Activated B cell treated with CpG ODN at 0.5 μM for 24 hours (primary cell): Measurements from ENCODE around the gene ABHD16A. TPM values are rescaled to one million over a fixed set of nuclear protein-coding genes. Genes with fewer than 3 reads are reported as not detected.
A peak's percentile ranks its signal among the peaks of the same experiment; 100 is the strongest.

Source experiments
- ATAC-seq: fragments of 200-7000 bp; cut with Tn5 transposase; one replicate; pipeline ENCODE4 v1.10.0; 2021; ENCODE audit warnings: low read depth, mild to moderate bottlenecking, moderate library complexity
- CTCF ChIA-PET: fragments of 350-600 bp; sonication (Branson Sonifier 250); formaldehyde crosslinking; loops from one replicate; lab custom pipeline; 2021; ENCODE audit warnings: antibody characterized with exemption; lab: Charles Lee
- POLR2A ChIA-PET: fragments of 350-600 bp; sonication (Branson Sonifier 250); formaldehyde crosslinking; loops from one replicate; lab custom pipeline; 2021; ENCODE audit warnings: antibody characterized with exemption; lab: Charles Lee
- DNase-seq: peaks from one replicate; pipeline ENCODE4 v3.0.0; 2022
- H3K27ac Mint-ChIP-seq: one replicate; pipeline ENCODE4 v1.8.0; 2020; ENCODE audit warnings: mixed read lengths
- H3K27me3 Mint-ChIP-seq: one replicate; pipeline ENCODE4 v1.8.0; 2021; ENCODE audit warnings: mixed read lengths
- H3K36me3 Mint-ChIP-seq: one replicate; pipeline ENCODE4 v1.8.0; 2021; ENCODE audit warnings: low read depth, mixed read lengths
- H3K4me1 Mint-ChIP-seq: one replicate; pipeline ENCODE4 v1.8.0; 2021; ENCODE audit warnings: mixed read lengths
- H3K4me3 Mint-ChIP-seq: one replicate; pipeline ENCODE4 v1.8.0; 2020; ENCODE audit warnings: mild to moderate bottlenecking, mixed read lengths
- H3K9me3 Mint-ChIP-seq: one replicate; pipeline ENCODE4 v1.8.0; 2020; ENCODE audit warnings: mixed read lengths
- intact Hi-C: fragments of 100-400 bp; cut with micrococcal nuclease; formaldehyde crosslinking; loops from one replicate; pipeline ENCODE4 v1.15.1; 2024
- total RNA-seq: library from RNA; stranded (reverse); gene quantifications from 2 replicates; pipeline ENCODE4 v1.2.3, GENCODE V29; 2022
- TF ChIP-seq, protein P1 (sequence below): fragments of 200-600 bp; IDR thresholded peaks from one replicate; pipeline ENCODE4 v1.8.0; 2022; ENCODE audit warnings: antibody characterized with exemption, mild to moderate bottlenecking

Gene ABHD16A
- total RNA-seq, 1 donor from 2014 or later: 59.1 TPM

- Mint-ChIP-seq H3K4me3 (no peak within 1 kb of the TSS), H3K4me1 (peaks cover 12% of the 10 kb centered on the region), H3K27me3 (no peaks in the 10 kb centered on the region), H3K9me3 (no peaks in the 10 kb centered on the region), H3K36me3 (no peaks in the 10 kb centered on the region), H3K27ac (no peak within 1 kb of the TSS)
- ChIA-PET CTCF (no interaction called here), POLR2A (interaction anchor here (0.6 to 1.3 kb wide), 5 partner anchors 12 to 147 kb away, joined by 3 to 4 read pairs (median 4); partner anchors contain the start of gene ABHD16A)
- TF ChIP-seq, protein P1, sequence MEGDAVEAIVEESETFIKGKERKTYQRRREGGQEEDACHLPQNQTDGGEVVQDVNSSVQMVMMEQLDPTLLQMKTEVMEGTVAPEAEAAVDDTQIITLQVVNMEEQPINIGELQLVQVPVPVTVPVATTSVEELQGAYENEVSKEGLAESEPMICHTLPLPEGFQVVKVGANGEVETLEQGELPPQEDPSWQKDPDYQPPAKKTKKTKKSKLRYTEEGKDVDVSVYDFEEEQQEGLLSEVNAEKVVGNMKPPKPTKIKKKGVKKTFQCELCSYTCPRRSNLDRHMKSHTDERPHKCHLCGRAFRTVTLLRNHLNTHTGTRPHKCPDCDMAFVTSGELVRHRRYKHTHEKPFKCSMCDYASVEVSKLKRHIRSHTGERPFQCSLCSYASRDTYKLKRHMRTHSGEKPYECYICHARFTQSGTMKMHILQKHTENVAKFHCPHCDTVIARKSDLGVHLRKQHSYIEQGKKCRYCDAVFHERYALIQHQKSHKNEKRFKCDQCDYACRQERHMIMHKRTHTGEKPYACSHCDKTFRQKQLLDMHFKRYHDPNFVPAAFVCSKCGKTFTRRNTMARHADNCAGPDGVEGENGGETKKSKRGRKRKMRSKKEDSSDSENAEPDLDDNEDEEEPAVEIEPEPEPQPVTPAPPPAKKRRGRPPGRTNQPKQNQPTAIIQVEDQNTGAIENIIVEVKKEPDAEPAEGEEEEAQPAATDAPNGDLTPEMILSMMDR: no peak
- intact Hi-C loops: no loop called here
- DNase-seq (no peak), ATAC-seq (no peak)
Observed at GRCh38 chr6:31715022-31715958, 12.2 kb upstream of the ABHD16A start, which contains the start of gene LY6G6D. LY6G6D (plus strand) TSS chr6:31715348; CDS start chr6:31715356, 8 bp downstream.

GRCh38 chr6:31713991-31714684 is 11.0 kb upstream of the ABHD16A start:
- DNase-seq (no peak), ATAC-seq (no peak)
- ChIA-PET CTCF (no interaction called here), POLR2A (interaction anchor here (1.0 to 1.3 kb wide), 2 partner anchors 11 kb away, joined by 3 read pairs; partner anchors contain the start of gene ABHD16A)
- Mint-ChIP-seq H3K9me3 (no peaks in the 10 kb centered on the region), H3K36me3 (no peaks in the 10 kb centered on the region), H3K4me1 (peaks cover 12% of the 10 kb centered on the region), H3K27ac (no peak overlapping the region), H3K4me3 (no peak overlapping the region), H3K27me3 (no peaks in the 10 kb centered on the region)
- TF ChIP-seq, protein P1: no peak
- intact Hi-C loops: no loop called here

GRCh38 chr6:31713465-31713864 is 10.3 kb upstream of the ABHD16A start:
- DNase-seq: no peak

DNA sequence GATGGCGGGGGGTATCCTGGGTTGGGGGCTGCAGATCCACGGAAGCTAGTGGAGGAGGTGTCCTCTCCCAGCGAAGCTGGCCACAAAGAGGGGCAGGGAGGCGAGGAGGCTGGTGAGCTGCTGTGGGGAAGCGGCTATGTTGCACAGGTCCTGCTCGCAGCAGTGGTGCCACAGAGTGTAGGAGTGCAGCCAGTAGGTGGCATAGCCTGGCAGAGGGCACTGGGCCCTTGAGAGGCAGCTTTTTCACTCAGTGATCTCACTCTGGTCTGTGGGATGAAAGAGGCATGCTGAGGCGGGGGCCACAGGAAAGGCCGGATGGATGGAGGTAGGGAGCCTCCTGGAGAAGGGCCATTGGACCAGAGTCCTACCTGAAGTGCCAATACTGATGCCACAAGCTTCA is 9.2 kb upstream of the ABHD16A start:
- Mint-ChIP-seq H3K27ac (no peak overlapping the region), H3K9me3 (no peaks in the 10 kb centered on the region), H3K27me3 (no peaks in the 10 kb centered on the region), H3K4me3 (no peak overlapping the region), H3K4me1 (peaks cover 12% of the 10 kb centered on the region), H3K36me3 (no peaks in the 10 kb centered on the region)
- intact Hi-C loops: no loop called here
- TF ChIP-seq, protein P1: no peak
- DNase-seq (no peak), ATAC-seq (peak; percentile 90)
- ChIA-PET POLR2A (interaction anchor here (0.6 to 2.2 kb wide), 4 partner anchors 8 to 35 kb away, joined by 3 to 6 read pairs (median 4); partner anchors contain the start of genes ABHD16A and MSH5), CTCF (interaction anchor here (1.1 to 1.9 kb wide), 4 partner anchors 17 to 118 kb away, joined by 3 to 7 read pairs (median 4); partner anchors contain the start of gene DDAH2)

More at GRCh38 chr6:31713465-31713864, 10.3 kb upstream of the ABHD16A start:
- Mint-ChIP-seq H3K27ac (no peak overlapping the region), H3K9me3 (no peaks in the 10 kb centered on the region), H3K4me3 (no peak overlapping the region), H3K4me1 (peaks cover 12% of the 10 kb centered on the region), H3K36me3 (no peaks in the 10 kb centered on the region), H3K27me3 (no peaks in the 10 kb centered on the region)
- POLR2A ChIA-PET: interaction anchor here (1.0 kb wide), 1 partner anchor 12 kb away, joined by 3 read pairs; no protein-coding TSS in a partner anchor
- intact Hi-C loops: no loop called here
- TF ChIP-seq, protein P1: no peak
- CTCF ChIA-PET: no interaction called here
- no peak for ATAC-seq
